HG02840 (cell line): ENCODE results near the gene IGFBP7.
"Not testable (repeated sequence)": the region's sequence is repeated elsewhere in the genome, so short reads cannot be mapped to it uniquely, and the experiment has no call there.

Source experiments
- ATAC-seq: cut with Tn5 transposase; IDR thresholded peaks from one replicate; pipeline ENCODE4 v1.9.1; 2021; ENCODE audit warnings: mild to moderate bottlenecking, moderate library complexity, moderate number of reproducible peaks; ENCODE audit not compliant: unreplicated experiment, low FRiP score

IGFBP7 gene

GRCh38 chr4:57076646-57077045 is 33.5 kb downstream of the IGFBP7 start:
- no peak for ATAC-seq

DNA sequence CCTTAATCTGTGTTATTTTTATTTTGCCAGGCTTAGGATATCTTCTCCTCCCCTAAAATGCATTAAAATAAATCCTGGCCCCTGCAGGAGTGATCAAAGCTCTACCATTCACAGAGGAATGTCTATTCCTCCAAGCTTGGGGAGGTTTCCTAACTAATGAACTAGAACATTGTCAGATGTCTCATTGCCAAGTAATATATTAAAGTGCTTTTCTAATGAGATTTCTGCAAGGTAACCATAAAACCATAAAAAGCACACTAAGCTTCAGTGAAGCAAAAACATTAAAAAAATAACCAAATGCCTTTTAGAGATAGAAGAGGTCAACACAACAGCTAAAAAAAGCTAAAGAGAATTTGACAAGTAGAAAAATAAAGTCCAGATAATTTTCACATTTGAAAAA is 34.8 kb downstream of the IGFBP7 start:
- ATAC-seq = no peak

GRCh38 chr4:57074744-57075143 is 35.4 kb downstream of the IGFBP7 start:
- no peak for ATAC-seq

- no peak for ATAC-seq
Observed at GRCh38 chr4:57073559-57073958, 36.6 kb downstream of the IGFBP7 start.

GRCh38 chr4:57071326-57071725 is 38.9 kb downstream of the IGFBP7 start:
- ATAC-seq = no peak

GRCh38 chr4:57070461-57070860 is 39.7 kb downstream of the IGFBP7 start:
- ATAC-seq = no peak

- no peak for ATAC-seq
Observed at GRCh38 chr4:57068237-57068981, 41.8 kb downstream of the IGFBP7 start.

GRCh38 chr4:57065730-57066482 is 44.3 kb downstream of the IGFBP7 start:
- ATAC-seq = no peak

DNA sequence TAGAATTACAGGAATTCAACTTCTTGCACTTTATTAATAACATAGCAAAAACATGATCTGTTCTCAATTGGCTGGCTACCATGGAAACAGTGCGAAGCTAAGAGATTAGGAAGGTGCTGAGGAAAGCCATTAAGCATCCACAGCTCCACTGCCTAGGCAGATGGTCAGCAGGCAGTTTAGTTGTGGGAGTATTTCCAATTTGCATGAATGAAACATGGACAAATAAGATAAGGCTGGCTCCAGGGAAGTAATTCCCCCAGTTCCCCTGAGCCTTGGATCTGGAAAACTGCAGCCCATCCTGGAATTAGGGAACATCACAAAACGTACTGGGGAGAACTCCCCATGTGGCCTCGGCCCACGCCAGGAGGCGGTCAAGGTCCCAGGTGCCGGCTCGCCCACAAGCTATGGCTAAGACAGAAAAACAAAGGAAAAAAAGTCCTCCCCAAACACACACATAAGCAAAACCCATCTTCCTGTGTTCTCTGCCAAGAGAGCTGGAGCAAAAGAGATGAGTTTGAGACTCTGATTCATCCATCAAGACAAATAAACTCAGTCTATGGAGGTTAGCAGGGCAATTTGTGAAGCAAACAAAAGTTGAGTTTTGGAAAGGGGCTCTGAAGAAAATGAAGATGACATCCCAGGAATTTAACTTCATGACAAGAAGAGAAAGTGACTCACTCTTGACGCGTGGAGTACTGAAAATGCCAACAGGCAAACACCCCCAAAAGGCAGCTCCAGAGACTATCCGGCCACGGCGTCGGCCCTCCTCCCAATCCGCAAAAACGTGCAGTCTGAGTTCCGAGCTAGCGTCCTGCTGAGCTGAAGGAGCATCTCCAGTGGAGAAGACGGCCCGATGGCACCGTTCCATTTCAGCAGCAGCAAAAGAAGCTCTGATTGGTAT is 45.1 kb downstream of the IGFBP7 start:
- ATAC-seq = no peak

- ATAC-seq = no peak
Observed at GRCh38 chr4:57064120-57064519, 46.1 kb downstream of the IGFBP7 start.

DNA sequence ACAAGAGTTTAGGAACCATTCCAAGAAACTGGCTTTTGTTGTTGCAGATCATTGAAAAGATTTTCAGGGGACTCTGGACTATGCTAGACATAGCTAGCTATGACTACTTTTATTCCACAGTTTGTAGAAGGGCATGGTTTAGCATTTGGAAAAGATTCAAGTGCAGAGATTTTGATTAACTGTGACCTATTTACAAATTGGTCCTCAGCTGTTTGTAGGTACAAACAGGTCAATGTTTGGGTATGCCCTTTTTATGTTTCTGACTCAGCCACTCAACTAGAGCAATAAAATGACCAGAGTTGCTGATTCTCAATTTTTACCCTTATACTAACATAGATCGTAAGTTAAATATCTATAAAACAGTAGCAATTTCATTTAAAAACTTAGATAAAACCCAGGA is 46.7 kb downstream of the IGFBP7 start:
- no peak for ATAC-seq

DNA sequence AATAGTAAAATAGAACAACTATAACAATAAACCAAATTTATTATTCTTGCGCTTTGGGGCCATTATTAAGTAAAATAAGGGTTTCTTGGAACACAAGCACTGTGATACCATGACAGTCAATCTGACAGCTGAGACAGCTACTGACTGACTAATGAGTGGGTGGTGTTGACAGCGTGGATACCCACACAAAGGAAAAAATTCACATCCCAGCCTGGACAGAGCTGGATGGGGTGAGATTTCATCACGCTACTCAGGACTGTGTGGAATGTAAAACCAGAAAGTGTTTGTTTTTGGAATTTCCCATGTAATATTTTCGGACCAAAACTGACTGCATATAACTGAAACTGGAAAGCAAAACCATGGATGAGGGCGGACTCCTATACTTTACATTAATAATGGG is 48.8 kb downstream of the IGFBP7 start:
- ATAC-seq = no peak

- ATAC-seq = not testable (repeated sequence)
Observed at GRCh38 chr4:57060717-57061067, 49.5 kb downstream of the IGFBP7 start.

- no peak for ATAC-seq
Observed at GRCh38 chr4:57059890-57060716, 50.1 kb downstream of the IGFBP7 start.

- no peak for ATAC-seq
Observed at GRCh38 chr4:57055886-57056285, 54.3 kb downstream of the IGFBP7 start.

DNA sequence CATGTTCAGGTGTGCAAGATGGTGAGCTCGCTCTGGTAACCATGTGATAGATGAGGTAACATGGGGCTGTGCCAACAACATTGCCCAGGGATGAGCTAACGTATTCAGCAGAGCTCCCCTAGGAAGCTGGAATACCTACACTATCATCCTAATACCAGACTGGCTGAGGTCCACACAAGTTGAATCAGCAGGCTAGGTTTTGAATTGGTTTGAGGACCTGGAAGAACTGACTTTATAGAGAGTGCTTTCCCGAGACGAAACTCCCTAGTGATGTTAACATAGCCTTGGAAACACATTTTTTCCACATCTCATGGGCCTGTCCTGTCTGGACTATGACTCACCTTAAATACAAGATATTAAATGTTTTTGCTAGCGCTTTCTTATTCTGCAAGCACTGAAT is 56.7 kb downstream of the IGFBP7 start:
- no peak for ATAC-seq

- ATAC-seq = no peak
Observed at GRCh38 chr4:57051524-57051923, 58.7 kb downstream of the IGFBP7 start.

DNA sequence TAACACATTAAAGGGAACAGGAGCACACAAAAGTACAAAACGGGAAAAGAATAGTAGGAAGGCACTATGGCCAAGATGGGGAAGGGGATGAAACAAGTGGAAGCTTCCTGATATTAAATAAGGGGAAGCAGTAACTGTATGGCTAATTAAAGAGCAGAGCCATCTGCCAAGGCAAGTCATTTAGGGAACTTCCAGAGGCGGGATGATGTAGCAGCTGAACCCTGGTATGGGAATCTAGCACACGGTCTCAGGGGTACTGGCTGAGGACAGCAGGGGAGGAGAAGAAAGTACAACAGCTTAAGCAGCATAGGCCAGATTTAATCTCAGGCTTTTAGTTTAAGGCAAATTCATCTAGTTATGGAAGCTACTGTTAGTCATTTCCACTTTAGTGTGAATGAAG is 59.1 kb downstream of the IGFBP7 start:
- ATAC-seq = no peak

DNA sequence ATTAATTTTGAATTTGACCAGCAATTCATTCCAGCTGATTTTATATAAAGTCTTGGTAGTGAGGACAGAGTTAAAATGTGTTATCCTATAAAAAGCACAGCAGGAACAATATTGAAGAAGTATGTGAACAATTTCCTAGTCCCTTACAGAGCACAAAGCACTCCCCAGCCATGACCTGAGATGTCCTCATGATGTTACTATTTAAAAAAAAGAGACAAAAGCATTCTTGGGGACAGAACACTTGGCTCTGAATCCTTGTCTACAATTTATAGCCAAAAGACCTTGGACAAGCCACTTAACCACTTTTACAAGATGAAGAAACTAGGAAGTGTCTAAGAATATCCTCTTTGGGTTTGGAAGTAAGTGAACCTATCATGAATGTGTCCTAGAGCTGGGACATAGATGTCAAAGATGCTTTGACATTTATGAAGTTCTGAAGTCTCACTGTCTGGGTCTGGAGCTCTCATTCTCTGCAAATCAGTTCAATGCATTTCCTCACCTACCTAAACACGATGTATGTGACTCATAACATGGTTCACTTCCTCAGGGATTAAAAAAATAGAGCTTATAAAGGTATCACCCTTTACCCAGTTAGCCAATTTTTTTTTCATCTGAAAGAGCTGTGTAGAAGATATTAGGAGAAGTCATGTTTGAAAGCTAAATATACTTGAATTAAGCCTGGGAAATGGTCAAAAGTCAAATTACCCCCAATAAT is 61.4 kb downstream of the IGFBP7 start:
- ATAC-seq = no peak

DNA sequence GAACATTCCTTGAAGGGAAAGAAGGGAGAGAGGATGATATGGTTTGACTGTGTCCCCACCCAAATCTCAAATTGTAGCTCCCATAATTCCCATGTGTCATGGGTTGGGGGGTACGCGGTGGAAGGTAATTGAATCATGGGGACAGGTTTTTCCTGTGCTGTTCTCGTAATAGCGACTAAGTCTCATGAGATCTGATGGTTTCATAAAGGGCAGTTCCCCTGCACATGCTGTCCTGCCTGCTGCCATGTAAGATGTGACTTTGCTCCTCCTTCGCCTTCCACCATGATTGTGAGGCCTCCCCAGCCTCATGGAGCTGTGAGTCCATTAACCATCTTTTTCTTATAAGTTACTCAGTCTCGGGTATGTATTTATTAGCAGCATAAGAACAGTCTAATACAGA is 63.1 kb downstream of the IGFBP7 start:
- ATAC-seq = not testable (repeated sequence)
